ENCODE measurements around the gene SYNRG.

SYNRG gene

DNA sequence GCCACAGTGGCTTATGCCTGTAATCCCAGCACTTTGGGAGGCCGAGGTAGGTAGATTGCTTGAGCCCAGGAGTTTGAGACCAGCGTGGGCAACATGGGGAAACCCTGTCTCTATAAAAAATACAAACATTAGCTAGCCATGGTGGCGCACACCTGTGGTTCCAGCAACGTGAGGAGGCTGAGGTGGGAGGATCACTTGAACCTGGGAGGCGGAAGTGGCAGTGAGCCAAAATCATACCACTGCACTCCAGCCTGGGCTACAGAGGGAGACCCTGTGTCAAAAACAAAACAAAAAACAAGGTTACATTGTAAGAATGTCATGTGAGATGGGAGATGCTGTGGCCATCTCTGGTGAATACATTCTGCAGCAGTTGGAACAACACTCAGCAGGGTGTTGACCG, 106.1 kb downstream of the SYNRG start:
- TF ChIP-seq TEAD4 (IDR thresholded peaks at IDR 0.05) = no peak
- no peak for TF ChIP-seq EP300 (IDR thresholded peaks at IDR 0.05; ENCODE audit: borderline replicate concordance)
- no peak for TF ChIP-seq NFIC (IDR thresholded peaks at IDR 0.05)
- TF ChIP-seq, protein P1, sequence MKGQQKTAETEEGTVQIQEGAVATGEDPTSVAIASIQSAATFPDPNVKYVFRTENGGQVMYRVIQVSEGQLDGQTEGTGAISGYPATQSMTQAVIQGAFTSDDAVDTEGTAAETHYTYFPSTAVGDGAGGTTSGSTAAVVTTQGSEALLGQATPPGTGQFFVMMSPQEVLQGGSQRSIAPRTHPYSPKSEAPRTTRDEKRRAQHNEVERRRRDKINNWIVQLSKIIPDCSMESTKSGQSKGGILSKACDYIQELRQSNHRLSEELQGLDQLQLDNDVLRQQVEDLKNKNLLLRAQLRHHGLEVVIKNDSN (IDR thresholded peaks at IDR 0.05) = no peak
- no peak for TF ChIP-seq CEBPB (IDR thresholded peaks at IDR 0.05)
- TF ChIP-seq EGR1 (IDR thresholded peaks at IDR 0.05) = no peak
- no peak for TF ChIP-seq ZBTB7A (IDR thresholded peaks at IDR 0.05; ENCODE audit: low read depth)
- TF ChIP-seq, protein P2, sequence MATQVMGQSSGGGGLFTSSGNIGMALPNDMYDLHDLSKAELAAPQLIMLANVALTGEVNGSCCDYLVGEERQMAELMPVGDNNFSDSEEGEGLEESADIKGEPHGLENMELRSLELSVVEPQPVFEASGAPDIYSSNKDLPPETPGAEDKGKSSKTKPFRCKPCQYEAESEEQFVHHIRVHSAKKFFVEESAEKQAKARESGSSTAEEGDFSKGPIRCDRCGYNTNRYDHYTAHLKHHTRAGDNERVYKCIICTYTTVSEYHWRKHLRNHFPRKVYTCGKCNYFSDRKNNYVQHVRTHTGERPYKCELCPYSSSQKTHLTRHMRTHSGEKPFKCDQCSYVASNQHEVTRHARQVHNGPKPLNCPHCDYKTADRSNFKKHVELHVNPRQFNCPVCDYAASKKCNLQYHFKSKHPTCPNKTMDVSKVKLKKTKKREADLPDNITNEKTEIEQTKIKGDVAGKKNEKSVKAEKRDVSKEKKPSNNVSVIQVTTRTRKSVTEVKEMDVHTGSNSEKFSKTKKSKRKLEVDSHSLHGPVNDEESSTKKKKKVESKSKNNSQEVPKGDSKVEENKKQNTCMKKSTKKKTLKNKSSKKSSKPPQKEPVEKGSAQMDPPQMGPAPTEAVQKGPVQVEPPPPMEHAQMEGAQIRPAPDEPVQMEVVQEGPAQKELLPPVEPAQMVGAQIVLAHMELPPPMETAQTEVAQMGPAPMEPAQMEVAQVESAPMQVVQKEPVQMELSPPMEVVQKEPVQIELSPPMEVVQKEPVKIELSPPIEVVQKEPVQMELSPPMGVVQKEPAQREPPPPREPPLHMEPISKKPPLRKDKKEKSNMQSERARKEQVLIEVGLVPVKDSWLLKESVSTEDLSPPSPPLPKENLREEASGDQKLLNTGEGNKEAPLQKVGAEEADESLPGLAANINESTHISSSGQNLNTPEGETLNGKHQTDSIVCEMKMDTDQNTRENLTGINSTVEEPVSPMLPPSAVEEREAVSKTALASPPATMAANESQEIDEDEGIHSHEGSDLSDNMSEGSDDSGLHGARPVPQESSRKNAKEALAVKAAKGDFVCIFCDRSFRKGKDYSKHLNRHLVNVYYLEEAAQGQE (IDR thresholded peaks at IDR 0.05; ENCODE audit: low read depth) = no peak
- no peak for TF ChIP-seq TAF1 (IDR thresholded peaks at IDR 0.05; ENCODE audit: low read depth)

DNA sequence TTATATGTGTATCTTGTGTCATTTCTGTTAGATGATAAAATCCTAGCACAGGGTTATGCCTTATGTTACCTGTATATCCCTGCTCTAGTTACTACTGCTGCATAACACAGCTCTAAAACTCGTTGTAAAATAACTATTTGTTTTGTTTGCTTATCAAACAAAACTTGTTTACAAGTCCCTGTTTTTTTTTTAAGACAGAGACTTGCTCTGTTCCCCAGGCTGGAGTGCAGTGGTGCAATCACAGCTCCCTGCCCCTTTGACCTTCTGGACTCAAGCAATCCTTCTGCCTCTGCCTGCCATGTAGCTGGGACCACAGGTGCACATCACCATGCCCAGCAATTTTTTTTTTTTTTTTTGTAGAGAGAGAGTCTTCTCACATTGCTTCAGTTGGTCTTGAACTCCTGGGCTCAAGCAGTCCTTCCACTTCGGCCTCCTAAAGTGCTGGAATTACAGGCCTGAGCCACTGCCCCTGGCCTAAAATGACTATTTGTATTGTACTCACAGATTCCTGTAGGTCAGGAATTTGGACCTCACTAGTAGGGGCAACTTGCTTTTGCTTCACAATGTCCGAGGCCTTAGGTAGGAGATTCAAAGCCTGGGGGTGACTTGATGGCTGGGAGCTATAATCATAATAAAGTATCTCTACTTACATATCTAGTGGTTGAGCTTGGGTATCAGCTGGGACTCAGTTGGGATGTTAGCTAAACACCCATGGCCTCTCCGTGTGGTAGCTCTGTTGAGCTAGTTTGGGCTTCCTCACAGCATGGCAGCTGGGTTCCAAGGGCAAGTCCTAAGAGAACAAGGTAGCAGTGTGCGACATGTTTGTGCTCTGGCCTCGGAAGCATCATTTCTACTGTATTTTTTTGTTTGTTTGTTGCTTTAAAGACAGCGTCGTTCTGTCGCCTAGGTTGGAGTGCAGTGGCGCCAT, 106.9 kb downstream of the SYNRG start:
- TF ChIP-seq ZBTB7A (IDR thresholded peaks at IDR 0.05; ENCODE audit: low read depth) = no peak
- TF ChIP-seq, protein P1 (IDR thresholded peaks at IDR 0.05) = no peak
- TF ChIP-seq RAD21 (IDR thresholded peaks at IDR 0.05; ENCODE audit: low read depth) = no peak
- TF ChIP-seq NFIC (IDR thresholded peaks at IDR 0.05) = no peak

DNA sequence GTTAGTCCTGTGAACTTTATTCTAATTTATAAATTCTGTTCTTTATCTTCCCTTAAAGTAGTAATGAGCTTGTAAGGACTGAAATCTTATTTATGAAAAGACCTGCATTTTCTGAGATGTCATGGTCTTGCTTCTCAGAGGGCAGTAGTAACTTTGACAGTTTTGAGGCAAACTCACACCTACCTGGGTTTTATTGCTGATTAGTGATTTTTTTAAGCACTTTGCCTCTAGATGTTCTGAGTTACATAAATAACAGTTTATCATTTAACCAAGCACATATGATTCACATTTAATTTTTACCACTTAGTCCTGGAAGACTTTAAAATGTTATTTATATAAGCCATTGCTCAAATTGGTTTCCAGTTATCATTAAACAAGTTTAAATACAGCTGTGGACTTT, 108.8 kb downstream of the SYNRG start:
- TF ChIP-seq TAF1 (IDR thresholded peaks at IDR 0.05; ENCODE audit: low read depth) (no peak), CREB1 (IDR thresholded peaks at IDR 0.05; ENCODE audit: low read depth) (no peak), FOXM1 (IDR thresholded peaks at IDR 0.05; ENCODE audit: borderline replicate concordance, low read depth) (no peak), RAD21 (IDR thresholded peaks at IDR 0.05; ENCODE audit: low read depth) (no peak), NFIC (IDR thresholded peaks at IDR 0.05) (no peak), YY1 (IDR thresholded peaks at IDR 0.05; ENCODE audit: low read depth) (no peak), EGR1 (IDR thresholded peaks at IDR 0.05) (no peak), TEAD4 (IDR thresholded peaks at IDR 0.05) (no peak)
- TF ChIP-seq, protein P1 (IDR thresholded peaks at IDR 0.05) = no peak
- TF ChIP-seq, protein P3, sequence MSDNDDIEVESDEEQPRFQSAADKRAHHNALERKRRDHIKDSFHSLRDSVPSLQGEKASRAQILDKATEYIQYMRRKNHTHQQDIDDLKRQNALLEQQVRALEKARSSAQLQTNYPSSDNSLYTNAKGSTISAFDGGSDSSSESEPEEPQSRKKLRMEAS (IDR thresholded peaks at IDR 0.05) = no peak
- TF ChIP-seq, protein P2 (IDR thresholded peaks at IDR 0.05; ENCODE audit: low read depth) = no peak

DNA sequence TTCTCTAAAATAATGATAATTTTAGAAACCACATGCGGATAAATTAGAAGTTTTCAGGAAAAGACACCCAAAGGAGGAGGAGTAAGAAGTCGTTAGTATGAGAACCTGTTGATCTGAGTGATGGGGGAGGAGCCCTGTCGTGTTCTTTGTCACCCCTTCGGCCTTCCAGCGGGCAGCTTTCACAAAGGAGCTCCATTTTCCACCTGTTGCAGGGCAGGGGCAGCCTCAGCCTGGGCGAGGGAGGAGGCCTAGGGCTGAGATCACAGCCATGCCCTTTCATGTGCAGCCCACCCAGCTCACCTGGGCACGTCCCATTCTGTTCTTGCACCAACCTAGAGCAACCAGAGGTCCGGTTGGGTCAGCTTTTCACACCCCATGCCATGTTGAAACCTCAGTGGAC, 114.2 kb downstream of the SYNRG start:
- TF ChIP-seq YY1 (IDR thresholded peaks at IDR 0.05; ENCODE audit: low read depth) (no peak), CREB1 (IDR thresholded peaks at IDR 0.05; ENCODE audit: low read depth) (no peak), NFIC (IDR thresholded peaks at IDR 0.05) (no peak), CEBPB (IDR thresholded peaks at IDR 0.05) (no peak), TCF12 (IDR thresholded peaks at IDR 0.05; ENCODE audit: low read depth) (no peak), TAF1 (IDR thresholded peaks at IDR 0.05; ENCODE audit: low read depth) (no peak), ZBTB7A (IDR thresholded peaks at IDR 0.05; ENCODE audit: low read depth) (no peak), RAD21 (IDR thresholded peaks at IDR 0.05; ENCODE audit: low read depth) (no peak), EGR1 (IDR thresholded peaks at IDR 0.05) (no peak), TEAD4 (IDR thresholded peaks at IDR 0.05) (no peak), EP300 (IDR thresholded peaks at IDR 0.05; ENCODE audit: borderline replicate concordance) (no peak), FOXM1 (IDR thresholded peaks at IDR 0.05; ENCODE audit: borderline replicate concordance, low read depth) (no peak)
- TF ChIP-seq, protein P2 (IDR thresholded peaks at IDR 0.05; ENCODE audit: low read depth) = no peak
- TF ChIP-seq, protein P3 (IDR thresholded peaks at IDR 0.05) = no peak
- TF ChIP-seq, protein P1 (IDR thresholded peaks at IDR 0.05) = no peak
